SK-MEL-5 (cell line): Measurements from ENCODE around the gene TUBB. TPM values are rescaled to one million over a fixed set of nuclear protein-coding genes. Genes with fewer than 3 reads are reported as not detected.

Source experiments
- DNase-seq: peaks from one replicate; pipeline ENCODE4 v3.0.0-alpha.2; 2016; ENCODE audit warnings: low read depth, low spot score
- in situ Hi-C: cut with HindIII; loops from 2 replicates; pipeline ENCODE4 v1.10.0; 2016; ENCODE audit warnings: low sequenced_read_pairs, high pct_unique_total_duplicates, low pct_unique_long_range_greater_than_20kb
- polyA plus RNA-seq, 2 experiments: library from polyadenylated mRNA; depleted of rRNA; stranded (reverse); fragments of >200 nt; gene quantifications; 2 replicates each; pipeline ENCODE4 v1.2.3, GENCODE V29; 2015
- total RNA-seq: library from RNA; depleted of rRNA; stranded (reverse); fragments of >200 nt; shearing (Covaris generic); gene quantifications from 2 replicates; pipeline ENCODE4 v1.2.3, GENCODE V29; 2014; rRNA removed

The TUBB gene
- 457 and 505 TPM in 2 replicates for total RNA-seq
- 852 and 1,049 TPM in 2 replicates for polyA plus RNA-seq (2015; cell fraction: cytosol; rRNA removed)
- polyA plus RNA-seq (2015; cell fraction: nucleus; rRNA removed), result 198 and 227 TPM in 2 replicates

GRCh38 chr6:30719791-30720737 is at the start of gene TUBB:
TSS of gene TUBB (plus strand) at chr6:30720352. CDS start at chr6:30720507, 155 bp downstream.
- peak; percentile 98 for DNase-seq
- in situ Hi-C loops, result no loop called here

GRCh38 chr6:30670760-30671527 is 49.2 kb upstream of the TUBB start:
- in situ Hi-C loops, result no loop called here
- DNase-seq, result peak; percentile 53

DNA sequence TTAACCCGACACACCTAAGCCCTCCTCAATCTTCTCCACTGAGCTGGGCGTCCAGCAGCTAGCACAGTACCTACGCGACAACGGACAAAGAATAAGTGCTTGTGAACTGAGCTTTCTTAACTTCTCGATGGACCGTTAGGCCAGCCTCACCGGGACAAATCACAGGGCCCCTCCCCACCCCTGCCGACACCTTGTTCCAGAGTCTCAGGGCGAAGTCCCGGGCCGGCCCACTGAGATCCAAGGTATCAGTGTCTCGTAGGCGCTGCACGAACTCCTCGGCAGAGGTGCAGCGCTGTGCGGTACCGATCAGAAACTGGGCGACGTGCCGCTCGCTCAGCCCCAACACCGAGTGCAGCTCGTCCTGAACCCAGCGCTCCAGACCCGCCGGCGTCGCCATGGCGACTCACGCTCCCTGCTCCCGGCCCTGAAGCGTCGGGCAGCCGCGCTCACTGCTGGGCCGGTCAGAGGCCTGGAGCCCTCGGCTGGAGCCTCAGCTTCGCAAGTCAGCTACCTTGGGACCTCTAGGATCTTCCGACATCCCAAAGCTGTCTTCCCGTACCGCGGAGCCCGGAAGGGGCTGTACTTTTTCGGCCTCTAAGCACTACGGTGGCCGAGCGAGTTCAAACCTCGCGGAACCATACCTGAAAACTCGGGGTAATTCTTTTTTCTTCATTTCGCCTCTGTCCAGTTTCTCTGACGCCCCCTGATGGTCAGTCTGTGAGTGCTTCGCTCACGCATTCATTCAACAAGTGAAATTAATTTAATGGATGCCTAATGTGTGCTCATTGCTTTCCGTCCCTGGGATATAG is 47.5 kb upstream of the TUBB start, which contains the start of gene DHX16:
Gene DHX16 (minus strand): TSS at position 562 of the 809 bp plus-strand sequence. CDS start 165 bp downstream, at position 397.
- in situ Hi-C loops, result no loop called here

GRCh38 chr6:30676660-30677285 is 43.4 kb upstream of the TUBB start:
- in situ Hi-C loops, result no loop called here
- DNase-seq, result no peak

More for the DNA sequence above, 47.5 kb upstream of the TUBB start, which contains the start of gene DHX16:
- DNase-seq, result peak; percentile 97

GRCh38 chr6:30678964-30679726 is 41.0 kb upstream of the TUBB start:
- DNase-seq, result peak; percentile 78
- in situ Hi-C loops, result no loop called here

DNA sequence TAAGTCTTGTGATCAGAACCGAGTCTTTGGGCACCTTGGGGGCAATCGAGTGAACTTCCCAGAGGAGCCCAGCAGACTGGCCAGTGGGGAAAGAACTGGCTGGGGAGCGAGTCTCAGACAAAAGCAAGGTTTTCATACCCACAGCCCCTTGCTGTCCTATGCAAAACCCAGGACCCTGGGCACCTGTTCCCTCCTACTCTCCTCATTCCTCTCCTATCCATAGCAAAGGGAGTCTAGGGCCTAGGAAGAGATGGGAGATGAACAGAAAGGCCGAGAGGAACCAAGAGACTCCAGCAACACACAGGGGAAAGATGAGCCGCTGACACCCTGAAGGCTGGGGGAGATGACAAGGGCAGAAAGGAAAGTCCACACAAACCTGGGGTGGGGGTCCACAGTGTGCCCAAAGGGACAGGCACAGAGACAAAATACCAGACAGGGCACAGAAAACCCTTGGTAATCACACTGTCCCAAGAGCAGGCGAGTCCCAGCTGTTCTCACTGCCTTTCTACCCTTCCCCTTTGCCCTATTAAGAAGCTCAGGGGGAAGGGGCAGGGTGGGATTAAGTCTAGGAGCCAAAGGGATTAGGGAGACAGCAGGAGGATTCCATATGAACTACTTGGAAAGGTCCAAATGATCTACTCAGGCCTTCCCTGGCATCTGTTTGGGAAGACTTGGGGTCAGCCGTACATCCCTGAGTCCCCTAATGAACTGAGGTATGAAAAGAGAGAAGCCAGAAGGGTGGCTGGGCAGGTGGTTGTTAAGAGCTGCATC is 40.2 kb upstream of the TUBB start:
- in situ Hi-C loops, result no loop called here

GRCh38 chr6:30681766-30682142 is 38.4 kb upstream of the TUBB start:
- in situ Hi-C loops, result no loop called here
- no peak for DNase-seq

More for the DNA sequence above, 40.2 kb upstream of the TUBB start:
- DNase-seq, result no peak

DNA sequence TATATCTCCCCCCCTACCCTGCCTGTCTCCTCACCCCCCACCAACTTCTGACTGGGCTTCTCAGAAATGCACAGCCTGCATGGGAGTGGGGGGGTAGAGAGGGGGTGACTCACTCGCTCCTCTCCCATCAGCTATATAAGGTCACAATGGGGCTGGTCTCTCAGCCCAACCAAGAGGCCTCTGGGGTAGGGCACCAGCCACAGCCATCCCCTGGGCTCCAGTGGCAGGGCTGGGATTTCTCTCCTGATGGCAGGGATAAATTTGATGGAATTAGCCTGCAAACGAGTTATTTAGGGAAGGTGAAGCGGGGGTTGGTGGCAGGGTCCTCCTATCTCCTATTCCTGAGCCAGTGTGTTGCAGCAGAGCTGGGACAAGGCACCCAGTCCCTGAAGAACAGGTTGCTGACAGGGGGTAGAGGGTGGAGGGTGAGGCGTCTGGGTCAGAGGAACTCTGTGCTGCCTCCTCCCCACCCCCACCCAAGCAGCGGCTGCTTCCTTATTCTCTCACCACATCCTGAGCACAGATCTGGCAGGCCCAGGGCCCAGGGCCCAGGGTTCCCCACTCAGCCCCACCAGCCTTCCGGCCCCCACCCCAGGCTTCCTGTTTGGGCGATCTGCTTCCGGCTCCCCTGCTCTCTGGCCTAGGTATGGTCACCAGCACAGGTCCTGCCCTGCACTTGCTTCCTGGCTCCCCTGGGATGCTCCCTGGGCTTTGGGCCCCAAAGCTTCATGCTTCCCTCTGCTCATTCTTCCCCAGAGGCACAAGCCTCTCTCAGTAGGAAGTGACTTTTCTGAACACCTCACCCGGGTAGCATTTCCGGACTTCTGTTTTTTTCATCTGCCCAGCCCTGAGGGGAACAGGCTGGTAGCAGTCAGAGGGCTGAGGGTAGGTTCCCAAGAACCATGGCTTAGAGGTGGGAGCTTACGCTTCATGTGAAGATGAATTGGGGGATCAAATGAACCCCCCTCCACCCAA is 37.7 kb upstream of the TUBB start:
- DNase-seq, result peak; percentile 38
- in situ Hi-C loops, result no loop called here

GRCh38 chr6:30683183-30683979 is 36.8 kb upstream of the TUBB start:
- in situ Hi-C loops, result no loop called here
- DNase-seq, result no peak

GRCh38 chr6:30683980-30684338 is 36.2 kb upstream of the TUBB start:
- no peak for DNase-seq
- in situ Hi-C loops, result no loop called here

GRCh38 chr6:30684386-30685156 is 35.6 kb upstream of the TUBB start:
- in situ Hi-C loops, result no loop called here
- no peak for DNase-seq

DNA sequence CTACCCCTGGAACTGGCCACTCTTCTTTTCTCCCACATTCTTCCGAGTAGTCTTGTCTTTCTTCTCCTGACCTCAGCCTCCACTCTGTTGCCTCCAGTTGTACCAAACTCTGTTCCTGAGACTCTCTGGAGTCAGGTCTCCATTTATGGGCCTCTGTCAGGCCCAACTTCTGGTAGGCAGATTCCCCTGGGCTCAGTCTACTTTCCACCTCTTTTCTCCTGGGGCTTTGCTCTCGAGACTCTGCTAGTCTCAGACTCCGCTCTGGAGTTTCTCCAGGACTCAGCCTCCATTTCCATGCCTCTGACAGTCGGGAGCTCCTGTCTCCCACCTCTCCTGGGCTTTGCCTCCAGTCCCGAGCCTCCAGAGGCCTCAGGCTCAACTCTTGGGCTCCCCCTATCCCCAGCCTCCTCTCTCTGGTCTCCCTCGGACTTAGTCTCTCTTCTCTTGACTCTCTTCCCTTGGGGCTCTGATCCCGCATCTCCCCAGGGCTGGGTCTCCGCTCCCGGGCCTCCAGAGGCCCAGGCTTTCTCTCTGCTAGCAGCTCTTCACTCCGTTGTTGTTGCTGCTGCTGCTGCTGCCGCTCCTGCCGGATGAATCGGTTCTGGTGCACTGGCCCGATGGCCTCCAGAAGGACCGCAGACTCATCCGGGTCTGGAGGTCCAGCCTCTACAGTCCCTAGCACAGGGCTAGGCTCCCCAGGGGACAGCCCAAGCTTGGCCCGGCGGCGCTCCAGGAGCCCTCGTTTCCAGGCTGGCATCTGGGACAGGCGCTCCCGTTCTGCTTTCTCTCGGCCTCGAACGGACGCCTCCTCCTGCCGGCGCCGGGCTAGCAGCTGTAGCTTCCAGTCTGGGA is 34.8 kb upstream of the TUBB start:
- DNase-seq, result no peak
- in situ Hi-C loops, result no loop called here
